ENCODE data around the gene CBLC.

GRCh38 chr19:44847144-44848035 is 69.7 kb downstream of the CBLC start:
- no peak for TF ChIP-seq YY1 (IDR thresholded peaks at IDR 0.05; ENCODE audit: insufficient read depth, insufficient read length)
- no peak for TF ChIP-seq ZNF274 (IDR thresholded peaks at IDR 0.05; ENCODE audit: low read depth, low read length)

All from NT2/D1 (cell line).